Fibroblast of lung (primary cell): ENCODE measurements around the gene MARK3.

Experiments used
- CTCF ChIP-seq, 2 donors: IDR thresholded peaks in 1 of 2; conservative IDR thresholded peaks in 1 of 2; 1 replicate in 1 of 2; 2 replicates in 1 of 2; pipeline ENCODE4 v1.5.1; 2011 to 2012; ENCODE audit warnings: low read length in 2 of 2, control low read depth in 1 of 2, inconsistent platforms in 1 of 2, low read depth in 1 of 2, mild to moderate bottlenecking in 1 of 2
- EZH2 ChIP-seq: IDR thresholded peaks from 2 replicates; pipeline ENCODE4 v1.5.1; 2012; ENCODE audit warnings: low read length, control low read depth, mild to moderate bottlenecking; ENCODE audit errors: missing control alignments

GRCh38 chr14:103542605-103543088 is 157.4 kb downstream of the MARK3 start:
- TF ChIP-seq CTCF (conservative IDR thresholded peaks at IDR 0.05 in 1 of 2, IDR thresholded peaks at IDR 0.05 in 1 of 2; ENCODE audit: low read depth in 1 of 2, low read length in 2 of 2) (no peak), EZH2 (no peak)
